Upper lobe of left lung (tissue), 6 donors: Measurements from ENCODE around the gene SCNN1B. TPM values are rescaled to one million over a fixed set of nuclear protein-coding genes. Genes with fewer than 3 reads are reported as not detected.
"Not testable (repeated sequence)": the region's sequence is repeated elsewhere in the genome, so short reads cannot be mapped to it uniquely, and the experiment has no call there.

Experiments
- ATAC-seq, 2 donors: fragments of 200-7000 bp; cut with Tn5 transposase; one replicate each; pipeline ENCODE4 v1.9.1; 2022; ENCODE audit warnings: mild to moderate bottlenecking in 2 of 2, moderate library complexity in 2 of 2; ENCODE audit not compliant: low FRiP score in 2 of 2
- DNase-seq, 2 donors: peaks; one replicate each; pipeline ENCODE4 v3.0.0-alpha.2; 2019 to 2020
- H3K27ac ChIP-seq, 4 donors: fragments of 200-600 bp; sonication (generic); one replicate each; pipeline ENCODE4 v1.5.1; 2016 to 2019
- H3K27me3 ChIP-seq, 4 donors: fragments of 200-600 bp; sonication (generic); one replicate each; pipeline ENCODE4 v1.5.1; 2017 to 2019
- H3K36me3 ChIP-seq, 4 donors: fragments of 200-600 bp; sonication (generic); one replicate each; pipeline ENCODE4 v1.5.1; 2016 to 2019
- H3K4me1 ChIP-seq, 4 donors: fragments of 200-600 bp; sonication (generic); one replicate each; pipeline ENCODE4 v1.5.1; 2018 to 2019
- H3K4me3 ChIP-seq, 4 donors: fragments of 200-600 bp; sonication (generic); one replicate each; pipeline ENCODE4 v1.5.1; 2017 to 2019; ENCODE audit warnings: mild to moderate bottlenecking in 2 of 4, moderate library complexity in 1 of 4
- H3K9me3 ChIP-seq, 4 donors: fragments of 200-600 bp; sonication (generic); one replicate each; pipeline ENCODE4 v1.5.1; 2018 to 2019
- EP300 ChIP-seq, 4 donors: sonication (generic); formaldehyde crosslinking; IDR thresholded peaks; one replicate each; pipeline ENCODE4 v1.5.1; 2017; ENCODE audit warnings: antibody characterized with exemption in 4 of 4, control low read depth in 2 of 4
- POLR2A ChIP-seq, 4 donors: fragments of 450-650 bp; IDR thresholded peaks; one replicate each; pipeline ENCODE4 v1.5.1; 2016 to 2017; ENCODE audit warnings: antibody characterized with exemption in 4 of 4, mild to moderate bottlenecking in 2 of 4
- POLR2AphosphoS5 ChIP-seq, 2 donors: sonication (generic); formaldehyde crosslinking; IDR thresholded peaks; one replicate each; pipeline ENCODE4 v1.5.1; 2017; ENCODE audit warnings: antibody characterized with exemption in 2 of 2
- WGBS, 2 donors: methylation state at CpG; one replicate each; pipeline ENCODE4 v1.1.5; 2017 to 2018; 5-methylcytosine and 5-hydroxymethylcytosine counted together
- total RNA-seq, 6 donors: library from RNA; depleted of rRNA in 4 of 6; stranded (reverse); fragments of >200 nt in 4 of 6; gene quantifications; one replicate each; pipeline versions ENCODE4 v1.1.0 to v1.2.1, GENCODE V29; 2016 to 2021
- TF ChIP-seq, protein P1 (sequence below), 6 experiments: fragments of 450-650 bp in 4 of 6; fragments of 200-600 bp in 2 of 6; sonication (generic) in 2 of 6; IDR thresholded peaks; one replicate each; pipeline ENCODE4 v1.5.1; 2016 to 2019; ENCODE audit warnings: antibody characterized with exemption in 6 of 6
- donor health status: DM: no; HTN: no; CAD: no; lungs with moderate emphysema.
- donor health status: DM: no; HTN: yes; CAD: no; lungs with severe emphysema.

The SCNN1B gene
- total RNA-seq, 6 donors from 2014 or later, result 40.3 to 82.0 (median 56.7) TPM

DNA sequence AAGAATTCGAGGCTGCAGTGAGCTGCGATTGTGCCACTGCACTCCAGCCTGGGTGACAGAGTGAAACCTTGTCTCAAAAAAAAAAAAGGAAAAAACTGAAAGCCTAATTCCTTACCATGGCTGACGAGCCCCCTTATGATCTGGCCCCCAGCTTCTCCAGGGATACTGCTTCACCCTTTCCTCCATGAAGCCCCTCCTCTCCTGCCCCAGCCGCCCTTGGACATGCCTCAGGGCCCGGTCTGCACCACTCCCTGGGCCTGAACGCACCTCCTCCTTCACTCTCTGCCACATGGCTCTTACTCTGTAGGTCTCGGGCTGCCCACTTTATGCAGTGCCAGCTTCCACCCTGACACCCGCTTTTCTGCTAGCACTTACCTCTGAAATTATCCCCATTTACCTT, 85.6 kb downstream of the SCNN1B start:
- no peaks in the 10 kb centered on the region for H3K27me3 ChIP-seq
- TF ChIP-seq POLR2AphosphoS5 (IDR thresholded peaks at IDR 0.05), result no peak
- no peak for TF ChIP-seq POLR2A (IDR thresholded peaks at IDR 0.05)
- TF ChIP-seq, protein P1, sequence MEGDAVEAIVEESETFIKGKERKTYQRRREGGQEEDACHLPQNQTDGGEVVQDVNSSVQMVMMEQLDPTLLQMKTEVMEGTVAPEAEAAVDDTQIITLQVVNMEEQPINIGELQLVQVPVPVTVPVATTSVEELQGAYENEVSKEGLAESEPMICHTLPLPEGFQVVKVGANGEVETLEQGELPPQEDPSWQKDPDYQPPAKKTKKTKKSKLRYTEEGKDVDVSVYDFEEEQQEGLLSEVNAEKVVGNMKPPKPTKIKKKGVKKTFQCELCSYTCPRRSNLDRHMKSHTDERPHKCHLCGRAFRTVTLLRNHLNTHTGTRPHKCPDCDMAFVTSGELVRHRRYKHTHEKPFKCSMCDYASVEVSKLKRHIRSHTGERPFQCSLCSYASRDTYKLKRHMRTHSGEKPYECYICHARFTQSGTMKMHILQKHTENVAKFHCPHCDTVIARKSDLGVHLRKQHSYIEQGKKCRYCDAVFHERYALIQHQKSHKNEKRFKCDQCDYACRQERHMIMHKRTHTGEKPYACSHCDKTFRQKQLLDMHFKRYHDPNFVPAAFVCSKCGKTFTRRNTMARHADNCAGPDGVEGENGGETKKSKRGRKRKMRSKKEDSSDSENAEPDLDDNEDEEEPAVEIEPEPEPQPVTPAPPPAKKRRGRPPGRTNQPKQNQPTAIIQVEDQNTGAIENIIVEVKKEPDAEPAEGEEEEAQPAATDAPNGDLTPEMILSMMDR (IDR thresholded peaks at IDR 0.05), result no peak
- no peak for TF ChIP-seq EP300 (IDR thresholded peaks at IDR 0.05)
- peaks cover 0 to 43% (median 21%) of the 10 kb centered on the region in 4 donors for H3K36me3 ChIP-seq
- no peak overlapping the region for H3K27ac ChIP-seq
- DNase-seq (no peak), ATAC-seq (no peak)
- H3K9me3 ChIP-seq, result no peaks in the 10 kb centered on the region
- H3K4me3 ChIP-seq, result no peak overlapping the region
- H3K4me1 ChIP-seq, result peaks cover 0 to 16% (median 12%) of the 10 kb centered on the region in 4 donors
- 93 to 96% methylated on average over 8 of the region's 8 CpGs for WGBS, 2 donors

DNA sequence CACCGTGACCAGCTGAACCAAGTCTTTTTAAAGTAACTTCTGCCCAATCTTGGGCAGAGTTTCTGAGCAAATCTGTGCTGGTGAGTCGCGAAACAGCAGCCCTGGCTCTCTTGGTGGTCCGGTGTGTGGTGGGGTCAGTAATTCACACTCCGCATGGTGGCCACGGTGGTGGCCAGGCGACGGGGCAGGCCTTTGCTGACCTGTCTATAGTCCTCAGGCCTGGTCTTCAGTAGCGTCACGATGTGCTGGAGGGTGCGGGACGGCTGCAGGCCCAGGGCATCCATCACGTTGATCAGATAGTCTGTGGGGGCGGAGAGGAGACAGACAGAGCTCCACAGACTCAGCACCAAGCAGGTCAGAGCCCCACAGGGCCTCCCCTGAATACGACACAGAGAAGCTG, 86.7 kb downstream of the SCNN1B start:
- Histone ChIP-seq H3K27me3 (no peaks in the 10 kb centered on the region), H3K4me3 (no peak overlapping the region), H3K27ac (no peak overlapping the region), H3K9me3 (no peaks in the 10 kb centered on the region), H3K36me3 (peaks cover 0 to 48% (median 22%) of the 10 kb centered on the region in 4 donors), H3K4me1 (peaks cover 3 to 24% (median 15%) of the 10 kb centered on the region in 4 donors)
- TF ChIP-seq, protein P1 (IDR thresholded peaks at IDR 0.05), result no peak
- TF ChIP-seq POLR2AphosphoS5 (IDR thresholded peaks at IDR 0.05) (no peak), POLR2A (IDR thresholded peaks at IDR 0.05) (no peak), EP300 (IDR thresholded peaks at IDR 0.05) (no peak)
- DNase-seq (peak in 1 of 2 donors; percentile 76), ATAC-seq (no peak)
- 90 to 96% methylated on average over 1 to 15 of the region's 15 CpGs for WGBS, 2 donors

DNA sequence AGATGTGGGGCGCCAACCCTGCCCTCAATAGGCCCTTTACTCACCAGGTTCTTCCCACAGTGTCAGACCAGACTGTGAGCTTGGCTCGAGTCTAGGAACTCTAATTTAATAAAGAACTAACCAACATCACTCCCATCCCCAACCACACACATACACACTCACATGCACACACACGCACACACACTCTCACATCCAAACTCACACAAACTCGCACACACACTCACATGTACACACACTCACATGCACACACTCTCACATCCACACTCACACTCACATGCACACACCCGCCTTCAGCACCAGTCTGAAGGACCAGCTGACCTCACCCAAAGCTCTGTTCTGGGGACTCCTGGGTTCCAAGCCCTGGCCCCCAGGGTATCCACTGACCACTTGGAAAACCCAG, 87.1 kb downstream of the SCNN1B start:
- TF ChIP-seq POLR2AphosphoS5 (IDR thresholded peaks at IDR 0.05) (no peak), POLR2A (IDR thresholded peaks at IDR 0.05) (no peak), EP300 (IDR thresholded peaks at IDR 0.05) (no peak)
- TF ChIP-seq, protein P1 (IDR thresholded peaks at IDR 0.05), result no peak
- H3K9me3 ChIP-seq, result no peaks in the 10 kb centered on the region
- peaks cover 0 to 48% (median 22%) of the 10 kb centered on the region in 4 donors for H3K36me3 ChIP-seq
- H3K4me3 ChIP-seq, result no peak overlapping the region
- 93% methylated on average over 5 of the region's 5 CpGs for WGBS, 2 donors
- no peaks in the 10 kb centered on the region for H3K27me3 ChIP-seq
- ATAC-seq (no peak), DNase-seq (no peak)
- H3K27ac ChIP-seq, result no peak overlapping the region
- H3K4me1 ChIP-seq, result peaks cover 4 to 26% (median 17%) of the 10 kb centered on the region in 4 donors

GRCh38 chr16:23389936-23390335, 87.8 kb downstream of the SCNN1B start:
- ATAC-seq, DNase-seq, H3K9me3 ChIP-seq, H3K4me3 ChIP-seq, H3K27me3 ChIP-seq: not testable (repeated sequence)
- WGBS, 2 donors, result 97 to 99% methylated on average over 8 of the region's 8 CpGs
- Histone ChIP-seq H3K27ac (peak overlapping the region in 1 of 4 donors; percentile 24), H3K4me1 (peaks cover 4 to 26% (median 17%) of the 10 kb centered on the region in 4 donors), H3K36me3 (peaks cover 0 to 48% (median 22%) of the 10 kb centered on the region in 4 donors)

DNA sequence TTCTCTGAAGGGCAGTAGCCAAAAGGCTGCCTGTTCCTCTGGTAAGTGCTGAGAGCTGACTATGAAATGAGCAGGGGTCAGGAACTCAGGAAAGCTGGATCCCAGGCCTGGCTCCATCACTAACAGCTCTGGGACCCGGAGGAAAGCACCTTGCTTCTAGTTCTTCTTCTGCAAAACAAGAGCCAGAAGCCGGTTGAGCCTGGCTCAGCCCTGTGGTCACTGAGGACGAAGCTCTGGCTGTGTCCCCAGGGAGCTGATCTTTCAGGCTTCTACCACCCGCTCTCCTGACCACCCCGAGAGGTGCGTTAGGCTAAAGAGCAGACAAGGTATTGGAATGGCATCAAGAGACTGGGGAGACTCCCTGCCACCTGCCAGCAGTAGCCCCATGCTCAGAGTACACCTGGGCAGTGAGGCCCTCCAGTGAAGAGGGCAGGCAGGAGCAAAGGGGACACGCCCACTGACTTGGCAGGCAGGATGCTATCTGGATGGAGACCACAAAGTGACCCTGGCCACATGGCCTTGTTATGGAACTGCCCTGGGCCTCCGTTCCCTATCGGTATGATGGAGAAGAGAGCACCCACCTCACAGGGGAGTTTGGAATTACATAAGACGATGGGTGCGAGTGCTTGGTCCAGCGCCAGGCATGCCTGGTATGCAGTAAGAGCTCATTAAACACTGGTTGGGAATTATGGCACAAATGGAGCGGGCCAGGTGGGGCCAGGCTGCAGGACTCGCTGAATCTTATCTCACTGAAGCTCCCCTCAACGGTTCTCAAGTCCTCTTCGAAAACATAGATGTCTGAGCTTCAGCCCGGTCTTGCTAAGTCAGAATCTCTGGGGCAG, 89.5 kb downstream of the SCNN1B start:
- ATAC-seq, result peak; percentile 34 to 77
- Histone ChIP-seq H3K4me1 (peaks cover 4 to 26% (median 17%) of the 10 kb centered on the region in 4 donors), H3K27ac (peak overlapping the region; percentile 1 to 88 (median 78)), H3K36me3 (peaks cover 0 to 54% (median 26%) of the 10 kb centered on the region in 4 donors), H3K4me3 (no peak overlapping the region), H3K27me3 (no peaks in the 10 kb centered on the region), H3K9me3 (no peaks in the 10 kb centered on the region)
- TF ChIP-seq, protein P1 (IDR thresholded peaks at IDR 0.05), result peak in 1 of 6 experiments; percentile 6
- TF ChIP-seq POLR2A (IDR thresholded peaks at IDR 0.05) (no peak), EP300 (IDR thresholded peaks at IDR 0.05) (peak in 1 of 4 donors; percentile 5)
- peak in 1 of 2 donors; percentile 80 for DNase-seq
- WGBS, 2 donors, result 80 to 86% methylated on average over 17 of the region's 17 CpGs
